HCT116 (cell line): Measurements from ENCODE around the gene ZHX3. TPM values are rescaled to one million over a fixed set of nuclear protein-coding genes. Genes with fewer than 3 reads are reported as not detected.

Experiments
- ATAC-seq: fragments of 200-7000 bp; cut with Tn5 transposase; 2 replicates; pipeline ENCODE4 v1.9.1; 2020; ENCODE audit warnings: mild to moderate bottlenecking, moderate library complexity
- BruUV-seq: library from RNA; stranded (reverse); fragments of 400-500 nt; replicated peaks from 2 replicates; lab custom pipeline; 2021; lab: Mats Ljungman, UMichigan
- CTCF ChIA-PET: fragments of 300-600 bp; sonication (Branson Sonifier 250); formaldehyde crosslinking; loops from one replicate; lab custom pipeline; 2021; ENCODE audit warnings: antibody characterized with exemption; lab: Charles Lee
- POLR2A ChIA-PET: fragments of 300-600, 350-600 bp; sonication (Branson Sonifier 250); formaldehyde crosslinking; loops from one replicate; lab custom pipeline; 2021; ENCODE audit warnings: antibody characterized with exemption; lab: Charles Lee
- RAD21 ChIA-PET, 2 experiments: fragments of 300-600 bp; sonication (Branson Sonifier 250); formaldehyde crosslinking; loops; one replicate each; lab custom pipeline; 2023; ENCODE audit warnings: low total read pairs in 2 of 2; ENCODE audit not compliant: uncharacterized antibody in 2 of 2, unreplicated experiment in 2 of 2, low non-redundant PET in 1 of 2; lab: Charles Lee
- DNase-seq: peaks from one replicate; pipeline ENCODE4 v3.0.0-alpha.2; 2010; ENCODE audit warnings: low read depth, low spot score
- H2AFZ ChIP-seq: fragments of 200-600 bp; shearing (Covaris generic), sonication (generic); 2 replicates; pipeline ENCODE4 v1.6.1; 2017; ENCODE audit warnings: low read depth, mixed run types, mixed read lengths, antibody characterized with exemption, low read length; ENCODE audit not compliant: poor library complexity, severe bottlenecking
- H3K27ac ChIP-seq: 2 replicates; pipeline ENCODE4 v1.5.1; 2012; ENCODE audit warnings: low read depth, low read length
- H3K27me3 ChIP-seq: fragments of 200-600 bp; sonication (generic); 2 replicates; pipeline ENCODE4 v1.6.1; 2016; ENCODE audit warnings: mixed run types, low read length, mixed read lengths; ENCODE audit not compliant: insufficient read depth
- H3K36me3 ChIP-seq, 2 experiments: fragments of 200-500 bp in 1 of 2; fragments of 200-600 bp in 1 of 2; sonication (Bioruptor generic) in 1 of 2; sonication (generic) in 1 of 2; 2 replicates each; pipeline versions ENCODE4 v1.5.1 to v1.6.1; 2014 to 2016; ENCODE audit warnings: low read length in 2 of 2, inconsistent platforms in 1 of 2, mixed read lengths in 1 of 2, mixed run types in 1 of 2; ENCODE audit not compliant: insufficient read depth in 2 of 2, control insufficient read depth in 1 of 2
- H3K4me1 ChIP-seq, 2 experiments: fragments of 200-600 bp in 1 of 2; sonication (generic) in 1 of 2; 2 replicates each; pipeline versions ENCODE4 v1.5.1 to v1.6.1; 2012 to 2017; ENCODE audit warnings: low read length in 2 of 2, inconsistent platforms in 1 of 2, mild to moderate bottlenecking in 1 of 2, mixed read lengths in 1 of 2, mixed run types in 1 of 2, moderate library complexity in 1 of 2; ENCODE audit not compliant: insufficient read depth in 2 of 2, control insufficient read depth in 1 of 2
- H3K4me2 ChIP-seq: fragments of 200-600 bp; sonication (generic); 2 replicates; pipeline ENCODE4 v1.6.1; 2017; ENCODE audit warnings: mixed run types, low read length, mixed read lengths
- H3K4me3 ChIP-seq, 2 experiments: fragments of 200-600 bp in 1 of 2; sonication (generic) in 1 of 2; replicated peaks in 1 of 2; 2 replicates each; pipeline ENCODE4 v1.5.1; 2011 to 2016; ENCODE audit warnings: low read length in 2 of 2, control low read depth in 1 of 2, low read depth in 1 of 2, mild to moderate bottlenecking in 1 of 2, mixed read lengths in 1 of 2, mixed run types in 1 of 2
- H3K79me2 ChIP-seq: fragments of 200-600 bp; sonication (generic); 2 replicates; pipeline ENCODE4 v1.6.1; 2017; ENCODE audit warnings: mild to moderate bottlenecking, mixed run types, low read length, moderate library complexity, mixed read lengths; ENCODE audit not compliant: insufficient read depth
- H3K9ac ChIP-seq: fragments of 200-600 bp; sonication (generic); 2 replicates; pipeline ENCODE4 v1.6.1; 2016; ENCODE audit warnings: low read length, mixed read lengths
- H3K9me2 ChIP-seq: fragments of 200-600 bp; sonication (generic), shearing (Covaris generic); 2 replicates; pipeline ENCODE4 v1.6.1; 2017; ENCODE audit warnings: mixed run types, mild to moderate bottlenecking, moderate library complexity; ENCODE audit not compliant: insufficient read depth
- H3K9me3 ChIP-seq, 2 experiments: fragments of 200-500 bp in 1 of 2; fragments of 200-600 bp in 1 of 2; sonication (Bioruptor generic) in 1 of 2; sonication (generic) in 1 of 2; 2 replicates each; pipeline ENCODE4 v1.6.1; 2014 to 2017; ENCODE audit warnings: low read length in 2 of 2, mixed read lengths in 2 of 2, inconsistent platforms in 1 of 2, low read depth in 1 of 2, mild to moderate bottlenecking in 1 of 2, mixed run types in 1 of 2, moderate library complexity in 1 of 2; ENCODE audit not compliant: control insufficient read depth in 1 of 2, insufficient read depth in 1 of 2
- H4K20me1 ChIP-seq: fragments of 200-600 bp; sonication (generic), shearing (Covaris generic); 2 replicates; pipeline ENCODE4 v1.6.1; 2017; ENCODE audit warnings: mixed run types, mild to moderate bottlenecking, moderate library complexity; ENCODE audit not compliant: insufficient read depth
- CEBPB ChIP-seq: IDR thresholded peaks from 2 replicates; pipeline ENCODE4 v1.6.1; 2012; ENCODE audit warnings: low read depth
- EGR1 ChIP-seq: IDR thresholded peaks from 2 replicates; pipeline ENCODE4 v1.6.1; 2012; ENCODE audit warnings: low read depth
- ELF1 ChIP-seq: IDR thresholded peaks from 2 replicates; pipeline ENCODE4 v1.6.1; 2012; ENCODE audit warnings: low read depth, borderline replicate concordance
- EZH2 ChIP-seq: fragments of 200-600 bp; sonication (generic); IDR thresholded peaks from 2 replicates; pipeline ENCODE4 v1.6.1; 2017; ENCODE audit warnings: antibody characterized with exemption, mixed run types
- EZH2phosphoT487 ChIP-seq: fragments of 200-600 bp; IDR thresholded peaks from 2 replicates; pipeline ENCODE4 v1.6.1; 2018; ENCODE audit warnings: antibody characterized with exemption, borderline replicate concordance
- FOSL1 ChIP-seq: IDR thresholded peaks from 2 replicates; pipeline ENCODE4 v1.6.1; 2012; ENCODE audit warnings: low read depth
- POLR2AphosphoS5 ChIP-seq: IDR thresholded peaks from 2 replicates; pipeline ENCODE4 v1.6.1; 2011; ENCODE audit warnings: mild to moderate bottlenecking, low read depth, low read length, moderate library complexity
- RAD21 ChIP-seq: IDR thresholded peaks from 2 replicates; pipeline ENCODE4 v1.6.1; 2012; ENCODE audit warnings: low read depth, mild to moderate bottlenecking
- SIN3A ChIP-seq: IDR thresholded peaks from 2 replicates; pipeline ENCODE4 v1.6.1; 2012; ENCODE audit warnings: low read depth
- SP1 ChIP-seq: IDR thresholded peaks from 2 replicates; pipeline ENCODE4 v1.6.1; 2012; ENCODE audit warnings: low read depth
- SRF ChIP-seq: IDR thresholded peaks from 2 replicates; pipeline ENCODE4 v1.6.1; 2012; ENCODE audit warnings: low read depth
- TCF7L2 ChIP-seq: IDR thresholded peaks from 2 replicates; pipeline ENCODE4 v1.7.0; 2011; ENCODE audit warnings: borderline replicate concordance, inconsistent platforms; ENCODE audit not compliant: insufficient read depth, insufficient read length; ENCODE audit errors: extremely low read depth
- YY1 ChIP-seq: IDR thresholded peaks from 2 replicates; pipeline ENCODE4 v1.6.1; 2011; ENCODE audit warnings: low read length, low read depth, moderate library complexity, mild to moderate bottlenecking; ENCODE audit not compliant: insufficient replicate concordance; ENCODE audit errors: extremely low read depth
- ZFX ChIP-seq: fragments of 450-650 bp; IDR thresholded peaks from 2 replicates; pipeline ENCODE4 v1.6.1; 2017
- ZNF274 ChIP-seq: fragments of 200-500 bp; sonication (Bioruptor generic); IDR thresholded peaks from 2 replicates; pipeline ENCODE4 v1.6.1; 2014; ENCODE audit warnings: mild to moderate bottlenecking, low read depth, low read length, inconsistent platforms
- intact Hi-C: fragments of 100-400 bp; cut with micrococcal nuclease; formaldehyde crosslinking; loops from 2 replicates; pipeline ENCODE4 v1.10.0; 2022
- total RNA-seq: library from RNA; stranded (reverse); gene quantifications from one replicate; pipeline ENCODE4 v1.2.1, GENCODE V29; 2021; ENCODE audit not compliant: unreplicated experiment
- TF ChIP-seq, protein P1 (sequence below), 3 experiments: fragments of 200-600 bp in 1 of 3; sonication (generic) in 1 of 3; IDR thresholded peaks in 2 of 3; conservative IDR thresholded peaks in 1 of 3; 2 replicates each; pipeline ENCODE4 v1.5.1; 2012 to 2017; ENCODE audit warnings: low read depth in 2 of 3, low read length in 2 of 3, antibody characterized with exemption in 1 of 3, borderline replicate concordance in 1 of 3, control low read depth in 1 of 3, mild to moderate bottlenecking in 1 of 3, mixed read lengths in 1 of 3, mixed run types in 1 of 3, moderate library complexity in 1 of 3; ENCODE audit not compliant: insufficient read depth in 1 of 3
- TF ChIP-seq, protein P2 (sequence below): IDR thresholded peaks from 2 replicates; pipeline ENCODE4 v1.6.1; 2012
- TF ChIP-seq, protein P3 (sequence below): IDR thresholded peaks from 2 replicates; pipeline ENCODE4 v1.6.1; 2012

ZHX3 gene
- total RNA-seq, 1 experiment from 2014 or later, result 13.3 TPM

GRCh38 chr20:41162396-41162795, 155.1 kb downstream of the ZHX3 start:
- DNase-seq (no peak), ATAC-seq (no peak)
- H3K4me1 ChIP-seq, result no peaks in the 10 kb centered on the region
- no peak overlapping the region for H3K27ac ChIP-seq
- ChIA-PET CTCF (interaction anchor here (0.8 kb wide), 1 partner anchor 27 kb away, joined by 3 read pairs; no protein-coding TSS in a partner anchor), RAD21 (no interaction called here), POLR2A (no interaction called here)
- H3K36me3 ChIP-seq, result peaks cover 5 to 33% of the 10 kb centered on the region in 2 experiments; a peak in 3 of 4 replicates
- intact Hi-C loops, result no loop called here
- H3K9me3 ChIP-seq, result no peaks in the 10 kb centered on the region
- H3K9ac ChIP-seq, result no peak overlapping the region
- H4K20me1 ChIP-seq, result no peaks in the 10 kb centered on the region
- no peak overlapping the region for H2AFZ ChIP-seq
- no TSS peak for BruUV-seq
- H3K27me3 ChIP-seq, result no peaks in the 10 kb centered on the region
- no peaks in the 10 kb centered on the region for H3K9me2 ChIP-seq
- H3K4me3 ChIP-seq, result no peak overlapping the region
- H3K79me2 ChIP-seq, result no peaks in the 10 kb centered on the region
- TF ChIP-seq RAD21 (no peak), POLR2AphosphoS5 (no peak), SRF (no peak), FOSL1 (no peak), ZNF274 (no peak), EZH2 (no peak), ELF1 (no peak), TCF7L2 (no peak), EGR1 (no peak), SP1 (no peak), CEBPB (no peak), YY1 (no peak), ZFX (no peak), SIN3A (no peak), EZH2phosphoT487 (no peak)
- TF ChIP-seq, protein P1, sequence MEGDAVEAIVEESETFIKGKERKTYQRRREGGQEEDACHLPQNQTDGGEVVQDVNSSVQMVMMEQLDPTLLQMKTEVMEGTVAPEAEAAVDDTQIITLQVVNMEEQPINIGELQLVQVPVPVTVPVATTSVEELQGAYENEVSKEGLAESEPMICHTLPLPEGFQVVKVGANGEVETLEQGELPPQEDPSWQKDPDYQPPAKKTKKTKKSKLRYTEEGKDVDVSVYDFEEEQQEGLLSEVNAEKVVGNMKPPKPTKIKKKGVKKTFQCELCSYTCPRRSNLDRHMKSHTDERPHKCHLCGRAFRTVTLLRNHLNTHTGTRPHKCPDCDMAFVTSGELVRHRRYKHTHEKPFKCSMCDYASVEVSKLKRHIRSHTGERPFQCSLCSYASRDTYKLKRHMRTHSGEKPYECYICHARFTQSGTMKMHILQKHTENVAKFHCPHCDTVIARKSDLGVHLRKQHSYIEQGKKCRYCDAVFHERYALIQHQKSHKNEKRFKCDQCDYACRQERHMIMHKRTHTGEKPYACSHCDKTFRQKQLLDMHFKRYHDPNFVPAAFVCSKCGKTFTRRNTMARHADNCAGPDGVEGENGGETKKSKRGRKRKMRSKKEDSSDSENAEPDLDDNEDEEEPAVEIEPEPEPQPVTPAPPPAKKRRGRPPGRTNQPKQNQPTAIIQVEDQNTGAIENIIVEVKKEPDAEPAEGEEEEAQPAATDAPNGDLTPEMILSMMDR (IDR thresholded peaks at IDR 0.05 in 2 of 3, conservative IDR thresholded peaks at IDR 0.05 in 1 of 3; ENCODE audit: borderline replicate concordance in 1 of 3, insufficient read depth in 1 of 3, low read depth in 2 of 3, low read length in 2 of 3), result no peak
- TF ChIP-seq, protein P2, sequence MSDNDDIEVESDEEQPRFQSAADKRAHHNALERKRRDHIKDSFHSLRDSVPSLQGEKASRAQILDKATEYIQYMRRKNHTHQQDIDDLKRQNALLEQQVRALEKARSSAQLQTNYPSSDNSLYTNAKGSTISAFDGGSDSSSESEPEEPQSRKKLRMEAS, result no peak
- TF ChIP-seq, protein P3, sequence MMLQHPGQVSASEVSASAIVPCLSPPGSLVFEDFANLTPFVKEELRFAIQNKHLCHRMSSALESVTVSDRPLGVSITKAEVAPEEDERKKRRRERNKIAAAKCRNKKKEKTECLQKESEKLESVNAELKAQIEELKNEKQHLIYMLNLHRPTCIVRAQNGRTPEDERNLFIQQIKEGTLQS, result no peak
- H3K4me2 ChIP-seq, result no peak overlapping the region
